Right cardiac atrium (tissue), 5 donors: ENCODE data around the gene LDLRAD2. TPM values are rescaled to one million over a fixed set of nuclear protein-coding genes. Genes with fewer than 3 reads are reported as not detected.

Experiments
- ATAC-seq, 2 donors: fragments of 200-7000 bp; cut with Tn5 transposase; one replicate each; pipeline versions ENCODE4 v1.8.0 to v1.9.1; 2020; ENCODE audit warnings: moderate library complexity in 2 of 2, mild to moderate bottlenecking in 1 of 2
- DNase-seq, 3 donors: peaks; one replicate each; pipeline ENCODE4 v3.0.0-alpha.2; 2020
- H3K27ac ChIP-seq: one replicate; pipeline ENCODE4 v1.5.1; 2013; ENCODE audit warnings: mild to moderate bottlenecking, low read length, control low read depth, moderate library complexity
- H3K27me3 ChIP-seq: one replicate; pipeline ENCODE4 v1.6.1; 2013; ENCODE audit not compliant: control insufficient read depth, insufficient read depth
- H3K4me1 ChIP-seq: one replicate; pipeline ENCODE4 v1.6.1; 2013; ENCODE audit warnings: low read length; ENCODE audit not compliant: control insufficient read depth, insufficient read depth
- H3K4me3 ChIP-seq: one replicate; pipeline ENCODE4 v1.5.1; 2013; ENCODE audit warnings: low read length, control low read depth
- H3K9me3 ChIP-seq: one replicate; pipeline ENCODE4 v1.6.1; 2013; ENCODE audit warnings: low read length; ENCODE audit not compliant: control insufficient read depth
- WGBS: extraction: QIAGEN DNeasy Blood & Tissue Kit; methylation state at CpG from one replicate; pipeline ENCODE4 v1.1.7; 2013; 5-methylcytosine and 5-hydroxymethylcytosine counted together
- intact Hi-C, 4 donors: fragments of 100-400 bp; cut with DNase I; formaldehyde crosslinking; loops; one replicate each; pipeline versions ENCODE4 v1.11.0 to v1.14.0; 2022 to 2023
- polyA plus RNA-seq: library from polyadenylated mRNA; stranded (reverse); fragments of 200-250 nt; gene quantifications from one replicate; pipeline ENCODE4 v1.2.3, GENCODE V29; 2013
- total RNA-seq, 4 donors: library from RNA; stranded (reverse); fragmentation: NEBNext Ultra II Directional; extraction: Animal tissue kit (Norgen Biotek cat#: 25700); gene quantifications; one replicate each; pipeline ENCODE4 v1.2.1, GENCODE V29; 2021
- donor health status: healthy with polysubstance abuse.
- donor health status: DM: no; HTN: yes; CAD: no.
- donor health status: DM: no; HTN: no; CAD: no.
- donor health status: DM: no; HTN: yes; CAD: no; lungs with severe emphysema.
- donor health status: DM: yes; HTN: yes; CAD: no.

The LDLRAD2 gene
- total and polyA plus RNA-seq, 5 donors: 0.06 to 4.7 (median 0.23) TPM; not detected in 2

DNA sequence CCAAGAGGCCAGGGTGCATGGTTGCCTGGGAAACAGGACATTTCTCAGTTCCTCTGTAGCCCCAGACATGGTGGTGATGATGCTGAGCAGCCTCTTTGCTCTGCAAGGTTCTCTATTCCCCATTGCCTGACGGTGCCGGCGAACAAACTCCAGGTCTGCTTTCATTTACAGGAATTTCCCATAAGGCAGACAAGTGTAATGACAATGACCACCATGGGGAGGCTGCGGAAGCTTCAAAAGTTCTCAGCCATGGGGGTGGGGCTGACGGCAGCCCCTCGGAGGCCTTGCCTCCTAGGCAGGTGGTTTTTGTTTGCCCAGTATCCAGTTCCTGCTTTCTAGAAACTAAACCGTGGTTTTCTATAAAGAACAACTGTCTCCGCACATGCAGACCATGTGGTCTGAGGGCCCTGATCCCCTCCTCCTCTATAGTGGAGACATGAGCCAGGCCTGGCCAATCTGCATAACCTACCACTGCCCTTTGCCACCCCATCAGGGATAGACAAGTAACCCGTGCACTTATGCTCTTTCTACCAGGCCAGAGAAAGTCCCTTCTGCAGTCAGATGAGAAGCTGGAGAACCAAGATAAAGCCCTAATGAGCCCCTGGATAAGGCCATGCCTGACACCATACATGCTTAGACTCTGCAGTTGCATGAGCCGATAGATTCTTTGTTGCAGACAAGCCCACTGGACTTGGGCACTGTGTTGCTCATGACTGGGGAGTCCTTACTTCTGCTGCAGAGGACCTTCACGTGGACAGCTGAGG lies 54.1 kb downstream of the LDLRAD2 start:
- no peak for ATAC-seq
- Histone ChIP-seq H3K9me3 (no peaks in the 10 kb centered on the region), H3K27ac (no peak overlapping the region), H3K4me3 (no peak overlapping the region), H3K27me3 (no peaks in the 10 kb centered on the region), H3K4me1 (no peaks in the 10 kb centered on the region)
- intact Hi-C loops: loop anchor here in 1 of 4 donors (10.0 kb wide), 1 partner anchor 99 kb away; no protein-coding TSS in a partner anchor
- WGBS: 61% methylated on average over 11 of the region's 11 CpGs
- DNase-seq: peak in 1 of 3 donors; percentile 18

DNA sequence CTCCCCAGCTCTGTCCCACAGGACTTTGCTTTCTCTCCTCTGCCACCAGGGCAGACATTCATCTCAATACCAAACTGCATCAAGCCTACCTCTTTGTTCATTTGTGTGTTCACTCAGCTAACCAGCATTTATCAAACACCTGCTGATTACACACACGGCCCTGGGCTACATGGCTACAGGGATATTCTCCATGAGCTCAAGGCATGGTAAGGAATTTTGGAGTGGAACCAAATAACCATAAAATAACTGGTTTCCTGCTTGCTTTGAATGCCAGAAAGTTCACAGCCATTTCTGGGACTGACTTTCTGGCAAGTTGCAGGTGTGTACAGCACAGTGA lies 54.6 kb downstream of the LDLRAD2 start:
- no peaks in the 10 kb centered on the region for H3K4me1 ChIP-seq
- no peaks in the 10 kb centered on the region for H3K27me3 ChIP-seq
- ATAC-seq (no peak), DNase-seq (no peak)
- intact Hi-C loops: loop anchor here in 1 of 4 donors (10.0 kb wide), 1 partner anchor 98 kb away; no protein-coding TSS in a partner anchor
- H3K9me3 ChIP-seq: no peaks in the 10 kb centered on the region
- 33% methylated on average over 1 of the region's 1 CpG for WGBS
- no peak overlapping the region for H3K27ac ChIP-seq
- no peak overlapping the region for H3K4me3 ChIP-seq

DNA sequence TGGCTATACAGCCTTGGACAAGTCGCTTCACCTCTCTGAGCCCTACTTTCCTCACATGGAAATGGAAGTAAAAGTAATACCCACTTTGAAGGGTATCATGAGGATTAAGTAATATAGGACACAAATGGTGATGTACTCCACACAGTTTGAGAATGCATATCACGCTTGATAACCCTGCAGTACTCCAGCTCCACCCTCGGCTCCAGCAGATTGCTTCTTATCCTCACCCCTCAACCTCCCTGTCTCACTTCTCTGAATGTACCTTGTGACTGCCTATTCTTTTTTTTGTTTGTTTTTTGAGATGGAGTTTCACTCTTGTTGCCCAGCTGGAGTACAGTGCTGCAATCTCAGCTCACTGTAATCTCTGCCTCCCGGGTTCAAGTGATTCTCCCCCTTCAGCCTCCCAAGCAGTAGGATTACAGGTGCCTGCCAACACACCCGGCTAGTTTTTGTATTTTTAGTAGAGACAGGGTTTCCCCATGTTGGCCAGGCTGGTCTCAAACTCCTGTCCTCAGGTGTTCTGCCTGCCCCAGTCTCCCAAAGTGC lies 55.5 kb downstream of the LDLRAD2 start:
- ATAC-seq: no peak
- 68% methylated on average over 5 of the region's 5 CpGs for WGBS
- Histone ChIP-seq H3K4me3 (no peak overlapping the region), H3K27me3 (no peaks in the 10 kb centered on the region), H3K9me3 (no peaks in the 10 kb centered on the region), H3K27ac (no peak overlapping the region), H3K4me1 (no peaks in the 10 kb centered on the region)
- intact Hi-C loops: loop anchor here in 1 of 4 donors (10.0 kb wide), 1 partner anchor 97 kb away; no protein-coding TSS in a partner anchor
- no peak for DNase-seq

DNA sequence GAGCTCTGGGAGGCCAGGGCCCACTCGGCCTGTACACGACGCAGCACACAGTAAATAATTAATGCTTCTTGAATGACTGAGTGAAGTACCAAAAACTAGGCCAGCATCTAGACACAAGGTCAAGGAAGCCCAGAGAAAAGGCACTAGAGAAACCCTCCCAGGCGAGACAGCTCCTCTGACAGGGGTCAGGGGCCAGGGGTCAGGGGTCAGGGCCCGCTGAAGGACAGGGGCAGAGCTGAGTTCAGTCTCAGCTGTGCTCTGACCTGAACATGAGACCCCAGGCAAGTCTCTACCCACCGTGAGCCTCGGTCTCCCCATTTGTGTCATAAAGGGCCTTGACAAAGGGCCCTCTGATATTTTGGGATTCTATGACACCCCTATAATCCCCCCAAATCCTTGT lies 56.4 kb downstream of the LDLRAD2 start:
- DNase-seq: peak in 1 of 3 donors; percentile 44
- no peak overlapping the region for H3K4me3 ChIP-seq
- no peaks in the 10 kb centered on the region for H3K9me3 ChIP-seq
- no peaks in the 10 kb centered on the region for H3K4me1 ChIP-seq
- no peaks in the 10 kb centered on the region for H3K27me3 ChIP-seq
- intact Hi-C loops: loop anchor here in 1 of 4 donors (10.0 kb wide), 1 partner anchor 96 kb away; no protein-coding TSS in a partner anchor
- WGBS: 81% methylated on average over 7 of the region's 7 CpGs
- no peak overlapping the region for H3K27ac ChIP-seq
- ATAC-seq: no peak

DNA sequence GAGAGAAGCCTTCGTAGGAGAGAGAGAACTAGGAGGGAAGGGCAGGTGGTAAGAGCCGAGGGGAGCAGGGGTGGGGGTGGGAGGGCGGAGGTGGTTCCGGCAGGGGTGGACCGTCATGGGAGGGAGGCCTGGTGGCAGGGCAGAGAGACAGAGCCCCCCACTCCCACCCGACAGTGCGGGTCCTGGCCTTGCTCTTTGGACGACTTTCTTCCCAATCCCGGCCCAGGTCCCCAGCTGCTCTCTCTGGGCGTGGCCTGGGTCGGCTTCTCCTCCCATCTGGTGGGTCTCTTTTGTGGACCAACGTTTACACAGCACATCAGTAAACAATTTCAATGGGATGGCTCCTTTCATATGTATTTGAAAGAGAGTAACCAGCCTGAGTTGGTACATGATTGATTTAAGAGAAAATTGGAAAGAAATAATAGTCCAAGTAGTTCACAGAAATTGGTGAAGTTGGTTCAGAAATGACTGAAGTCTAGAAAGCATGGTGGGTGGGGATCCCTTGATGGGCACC lies 56.9 kb downstream of the LDLRAD2 start:
- 71% methylated on average over 12 of the region's 12 CpGs for WGBS

DNA sequence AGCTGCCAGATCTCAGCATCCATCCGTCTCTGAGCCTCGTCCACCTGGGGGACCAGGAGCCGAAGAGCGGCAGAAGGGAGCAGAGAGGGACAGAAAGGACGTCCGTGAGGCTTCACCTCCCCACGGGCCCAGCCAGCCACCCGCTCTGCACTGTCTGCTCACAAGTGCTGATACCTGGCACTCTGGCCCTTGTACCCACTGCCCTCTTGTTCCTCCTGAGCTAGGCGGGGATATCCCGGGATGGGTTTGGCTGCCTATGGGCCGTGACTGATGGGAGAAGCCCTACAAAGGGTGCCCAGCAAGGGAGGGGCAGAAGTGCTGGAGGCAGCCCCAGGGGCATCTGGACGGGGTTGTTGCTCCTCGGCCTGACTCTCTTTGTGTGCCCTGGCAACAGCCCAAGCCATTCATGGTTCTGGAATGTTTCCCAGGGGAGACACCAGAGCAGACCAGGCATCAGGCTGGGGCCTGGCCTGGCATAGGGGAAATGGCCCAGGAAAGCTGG lies 57.6 kb downstream of the LDLRAD2 start:
- ATAC-seq (peak; percentile 59 to 63), DNase-seq (peak; percentile 84 to 91 (median 91))
- H3K4me1 ChIP-seq: no peaks in the 10 kb centered on the region
- no peaks in the 10 kb centered on the region for H3K27me3 ChIP-seq
- peak overlapping the region; percentile 42 for H3K27ac ChIP-seq
- WGBS: 47% methylated on average over 13 of the region's 13 CpGs
- intact Hi-C loops: loop anchor here in 2 of 4 donors (10.0 kb wide), 1 partner anchor 95 kb away; no protein-coding TSS in a partner anchor
- H3K4me3 ChIP-seq: no peak overlapping the region
- H3K9me3 ChIP-seq: no peaks in the 10 kb centered on the region

More for the DNA sequence above, 56.9 kb downstream of the LDLRAD2 start:
- Histone ChIP-seq H3K27ac (no peak overlapping the region), H3K9me3 (no peaks in the 10 kb centered on the region), H3K27me3 (no peaks in the 10 kb centered on the region), H3K4me3 (no peak overlapping the region), H3K4me1 (no peaks in the 10 kb centered on the region)
- intact Hi-C loops: loop anchor here in 1 of 4 donors (10.0 kb wide), 1 partner anchor 96 kb away; no protein-coding TSS in a partner anchor
- ATAC-seq (no peak), DNase-seq (peak in 1 of 3 donors; percentile 19)

DNA sequence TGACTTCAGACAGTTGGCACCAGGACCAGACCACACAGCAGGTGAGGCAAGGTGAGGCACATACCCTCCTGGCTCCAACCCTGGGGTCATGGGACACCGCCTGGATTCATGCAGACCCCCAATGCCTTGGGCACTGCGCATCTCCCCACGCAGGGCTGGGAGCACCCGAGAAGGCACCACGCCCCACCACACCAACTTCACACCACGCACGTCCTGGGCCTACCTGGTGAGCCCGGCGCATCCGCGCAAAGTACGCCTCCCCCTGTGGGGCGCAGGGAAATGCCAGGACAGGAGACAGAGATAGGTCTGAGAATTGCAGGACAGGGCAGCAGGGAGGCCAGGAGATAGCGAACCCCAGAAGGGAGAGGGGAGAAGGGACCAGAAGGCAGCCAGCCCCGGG lies 58.5 kb downstream of the LDLRAD2 start:
- intact Hi-C loops: loop anchor here in 1 of 4 donors (10.0 kb wide), 1 partner anchor 94 kb away; no protein-coding TSS in a partner anchor
- Histone ChIP-seq H3K9me3 (no peaks in the 10 kb centered on the region), H3K27ac (no peak overlapping the region), H3K27me3 (no peaks in the 10 kb centered on the region), H3K4me1 (no peaks in the 10 kb centered on the region), H3K4me3 (no peak overlapping the region)
- WGBS: 92% methylated on average over 15 of the region's 15 CpGs
- ATAC-seq (peak in 1 of 2 donors; percentile 1), DNase-seq (peak in 1 of 3 donors; percentile 57)

DNA sequence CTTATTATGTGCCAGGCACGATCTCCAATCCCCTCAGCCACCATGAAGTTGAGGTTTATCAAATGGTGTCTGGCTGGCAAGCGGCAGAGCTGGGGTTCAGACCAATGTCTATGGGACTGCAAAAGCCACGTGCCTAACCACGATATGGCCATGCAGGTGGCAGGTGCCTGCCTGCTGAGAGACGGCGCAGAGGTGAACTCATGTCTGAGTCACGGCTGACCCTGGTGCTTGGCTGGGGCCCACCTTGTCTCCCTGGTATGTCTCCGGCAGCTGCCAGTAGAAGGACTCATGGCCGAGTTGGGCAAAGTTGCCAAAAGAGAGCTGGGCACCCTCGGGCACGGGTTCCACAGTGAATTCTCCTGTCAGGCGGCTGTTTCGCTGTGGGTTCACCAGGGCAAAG lies 59.9 kb downstream of the LDLRAD2 start:
- intact Hi-C loops: loop anchor here in 1 of 4 donors (10.0 kb wide), 1 partner anchor 93 kb away; no protein-coding TSS in a partner anchor
- ATAC-seq: no peak
- WGBS: 83% methylated on average over 13 of the region's 13 CpGs
- H3K27me3 ChIP-seq: no peaks in the 10 kb centered on the region
- H3K4me1 ChIP-seq: no peaks in the 10 kb centered on the region
- no peak overlapping the region for H3K27ac ChIP-seq
- DNase-seq: no peak
- no peaks in the 10 kb centered on the region for H3K9me3 ChIP-seq
- no peak overlapping the region for H3K4me3 ChIP-seq

DNA sequence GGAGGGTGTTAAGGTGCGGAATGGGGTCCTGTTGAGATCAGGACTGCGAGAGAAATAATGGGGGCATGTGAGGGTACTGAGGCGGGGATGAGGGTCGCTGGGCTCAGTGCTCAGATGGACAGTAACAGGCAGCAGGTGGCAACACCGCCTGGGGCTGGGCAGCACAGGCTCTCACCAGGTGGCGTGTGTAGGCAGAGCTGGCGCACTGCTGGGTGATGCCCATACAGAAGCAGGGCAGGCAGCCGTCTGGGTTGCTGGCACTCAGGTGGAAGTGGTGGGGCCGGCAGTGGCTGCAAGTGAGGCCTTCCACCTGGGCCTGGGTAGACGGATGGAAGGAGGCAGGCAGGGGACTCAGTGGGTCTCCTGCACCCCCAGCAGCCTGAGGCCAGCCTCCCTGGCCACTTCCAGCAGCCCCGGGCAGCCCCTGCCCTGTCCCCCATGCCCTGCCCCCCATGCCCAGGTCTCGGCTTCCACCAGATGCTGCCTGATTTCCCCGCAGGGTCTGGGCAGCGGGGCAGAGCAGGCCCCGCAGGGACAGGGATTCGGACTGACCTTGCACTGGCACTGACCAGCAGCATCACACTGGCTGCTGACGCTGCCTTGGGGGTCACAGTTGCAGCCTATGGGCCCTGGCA lies 60.5 kb downstream of the LDLRAD2 start:
- Histone ChIP-seq H3K27ac (no peak overlapping the region), H3K4me1 (no peaks in the 10 kb centered on the region), H3K9me3 (no peaks in the 10 kb centered on the region), H3K4me3 (no peak overlapping the region), H3K27me3 (no peaks in the 10 kb centered on the region)
- DNase-seq (peak in 1 of 3 donors; percentile 55), ATAC-seq (no peak)
- 88% methylated on average over 17 of the region's 17 CpGs for WGBS
- intact Hi-C loops: loop anchor here in 1 of 4 donors (10.0 kb wide), 1 partner anchor 92 kb away; no protein-coding TSS in a partner anchor

DNA sequence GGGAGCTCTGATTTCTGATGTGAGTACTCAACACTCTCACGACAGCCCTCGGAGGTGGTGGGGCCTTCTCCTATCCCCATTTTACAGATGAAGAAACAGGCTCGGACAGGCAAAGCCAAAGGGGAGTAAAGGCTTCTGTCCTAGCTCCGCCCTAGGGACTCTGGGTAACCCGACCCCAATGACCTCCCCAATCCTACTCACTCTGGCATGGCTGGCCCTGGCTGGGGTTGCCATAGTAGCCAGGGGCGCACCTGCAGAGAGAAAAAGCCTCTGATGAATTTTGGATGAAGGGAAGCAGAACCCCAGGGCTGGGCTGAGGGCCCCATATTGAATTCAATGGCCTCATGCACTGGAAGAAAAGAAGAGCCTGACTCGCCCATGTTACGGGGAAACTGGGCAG lies 61.1 kb downstream of the LDLRAD2 start:
- Histone ChIP-seq H3K27me3 (no peaks in the 10 kb centered on the region), H3K9me3 (no peaks in the 10 kb centered on the region), H3K4me1 (no peaks in the 10 kb centered on the region), H3K4me3 (no peak overlapping the region), H3K27ac (no peak overlapping the region)
- ATAC-seq (no peak), DNase-seq (no peak)
- intact Hi-C loops: loop anchor here in 1 of 4 donors (10.0 kb wide), 1 partner anchor 92 kb away; no protein-coding TSS in a partner anchor
- WGBS: 86% methylated on average over 8 of the region's 8 CpGs
